Measurements from ENCODE around the gene UBXN1. TPM values are rescaled to one million over a fixed set of nuclear protein-coding genes. Genes with fewer than 3 reads are reported as not detected.
A peak's percentile ranks its signal among the peaks of the same experiment; 100 is the strongest.

UBXN1 gene
- total and polyA plus RNA-seq, 2 donors (not counting 1 experiment from before 2014, with no cell fraction given) = 76.4 to 143 TPM

- Histone ChIP-seq H3K9ac (ENCODE audit: insufficient read depth, low read length) (no peak overlapping the region), H3K27ac (ENCODE audit: insufficient read depth, low read length) (no peak overlapping the region), H3K9me3 (ENCODE audit: control insufficient read depth, insufficient read depth, low read depth, low read length) (no peaks in the 10 kb centered on the region), H3K4me3 (replicated peaks in 1 of 4; ENCODE audit: control extremely low read depth in 1 of 4, insufficient read depth in 1 of 4, low read depth in 3 of 4, low read length in 4 of 4) (peak overlapping the region in 1 of 4 experiments; percentile 63), H3K27me3 (ENCODE audit: control insufficient read depth, insufficient read depth, low read length) (no peaks in the 10 kb centered on the region), H3K79me2 (ENCODE audit: control insufficient read depth, insufficient read depth, low read length) (peaks cover 13% of the 10 kb centered on the region), H2AFZ (ENCODE audit: low read length) (no peak overlapping the region), H3K36me3 (ENCODE audit: control insufficient read depth, insufficient read depth, low read length) (peaks cover 7% of the 10 kb centered on the region), H3K4me1 (ENCODE audit: control insufficient read depth, extremely low read depth, insufficient read depth, low read length) (peaks cover 4% of the 10 kb centered on the region), H4K20me1 (ENCODE audit: control insufficient read depth, extremely low read depth, insufficient read depth, low read length) (no peaks in the 10 kb centered on the region), H3K4me2 (ENCODE audit: extremely low read depth, insufficient read depth, low read length) (no peak overlapping the region)
- no peak for DNase-seq (ENCODE audit: low read depth in 2 of 2)
- TF ChIP-seq EZH2 (IDR thresholded peaks at IDR 0.05; ENCODE audit: low read length, missing control alignments) (no peak), CTCF (conservative IDR thresholded peaks at IDR 0.05 in 1 of 2, IDR thresholded peaks at IDR 0.05 in 1 of 2; ENCODE audit: low read depth in 1 of 2, low read length in 2 of 2) (no peak)
Observed at GRCh38 chr11:62673196-62673525, 5.7 kb downstream of the UBXN1 start.

GRCh38 chr11:62671608-62672389 is 7.1 kb downstream of the UBXN1 start, which contains the start of the genes LBHD1 and UQCC3:
Gene LBHD1, minus strand, starts transcription at chr11:62672267. Its CDS starts 2,236 bp downstream, at chr11:62670031.
Gene UQCC3, plus strand, starts transcription at chr11:62671673. Its CDS starts 73 bp downstream, at chr11:62671746.
- Histone ChIP-seq H4K20me1 (ENCODE audit: control insufficient read depth, extremely low read depth, insufficient read depth, low read length) (no peaks in the 10 kb centered on the region), H3K36me3 (ENCODE audit: control insufficient read depth, insufficient read depth, low read length) (peaks cover 9% of the 10 kb centered on the region), H3K79me2 (ENCODE audit: control insufficient read depth, insufficient read depth, low read length) (peaks cover 12% of the 10 kb centered on the region), H3K4me1 (ENCODE audit: control insufficient read depth, extremely low read depth, insufficient read depth, low read length) (peaks cover 2% of the 10 kb centered on the region), H3K27ac (ENCODE audit: insufficient read depth, low read length) (peak within 1 kb of the TSS; percentile 70), H3K27me3 (ENCODE audit: control insufficient read depth, insufficient read depth, low read length) (no peaks in the 10 kb centered on the region), H2AFZ (ENCODE audit: low read length) (peak within 1 kb of the TSS; percentile 68), H3K9ac (ENCODE audit: insufficient read depth, low read length) (peak within 1 kb of the TSS; percentile 66), H3K4me2 (ENCODE audit: extremely low read depth, insufficient read depth, low read length) (peak within 1 kb of the TSS; percentile 88), H3K4me3 (replicated peaks in 1 of 4; ENCODE audit: control extremely low read depth in 1 of 4, insufficient read depth in 1 of 4, low read depth in 3 of 4, low read length in 4 of 4) (peak within 1 kb of the TSS; percentile 51 to 92 (median 66)), H3K9me3 (ENCODE audit: control insufficient read depth, insufficient read depth, low read depth, low read length) (no peaks in the 10 kb centered on the region)
- DNase-seq (ENCODE audit: low read depth in 2 of 2) = peak; percentile 88 to 92
- no peak for TF ChIP-seq CTCF (conservative IDR thresholded peaks at IDR 0.05 in 1 of 2, IDR thresholded peaks at IDR 0.05 in 1 of 2; ENCODE audit: low read depth in 1 of 2, low read length in 2 of 2)
- TF ChIP-seq EZH2 (IDR thresholded peaks at IDR 0.05; ENCODE audit: low read length, missing control alignments) = no peak

GRCh38 chr11:62671236-62671607 is 7.7 kb downstream of the UBXN1 start:
- Histone ChIP-seq H3K4me3 (replicated peaks in 1 of 4; ENCODE audit: control extremely low read depth in 1 of 4, insufficient read depth in 1 of 4, low read depth in 3 of 4, low read length in 4 of 4) (peak overlapping the region; percentile 51 to 92 (median 66)), H3K36me3 (ENCODE audit: control insufficient read depth, insufficient read depth, low read length) (peaks cover 10% of the 10 kb centered on the region), H4K20me1 (ENCODE audit: control insufficient read depth, extremely low read depth, insufficient read depth, low read length) (no peaks in the 10 kb centered on the region), H3K4me1 (ENCODE audit: control insufficient read depth, extremely low read depth, insufficient read depth, low read length) (peaks cover 8% of the 10 kb centered on the region), H2AFZ (ENCODE audit: low read length) (peak overlapping the region; percentile 68), H3K79me2 (ENCODE audit: control insufficient read depth, insufficient read depth, low read length) (peaks cover 18% of the 10 kb centered on the region), H3K27ac (ENCODE audit: insufficient read depth, low read length) (peak overlapping the region; percentile 70), H3K9me3 (ENCODE audit: control insufficient read depth, insufficient read depth, low read depth, low read length) (no peaks in the 10 kb centered on the region), H3K9ac (ENCODE audit: insufficient read depth, low read length) (peak overlapping the region; percentile 66), H3K27me3 (ENCODE audit: control insufficient read depth, insufficient read depth, low read length) (no peaks in the 10 kb centered on the region), H3K4me2 (ENCODE audit: extremely low read depth, insufficient read depth, low read length) (peak overlapping the region; percentile 75)
- DNase-seq (ENCODE audit: low read depth in 2 of 2) = no peak
- no peak for TF ChIP-seq EZH2 (IDR thresholded peaks at IDR 0.05; ENCODE audit: low read length, missing control alignments)
- TF ChIP-seq CTCF (conservative IDR thresholded peaks at IDR 0.05 in 1 of 2, IDR thresholded peaks at IDR 0.05 in 1 of 2; ENCODE audit: low read depth in 1 of 2, low read length in 2 of 2) = no peak
